Measurements from ENCODE around the gene SERPINA1. TPM values are rescaled to one million over a fixed set of nuclear protein-coding genes. Genes with fewer than 3 reads are reported as not detected.

The SERPINA1 gene
- total and polyA plus RNA-seq, 2 of the 13 experiments (the other 11 are each of a cell fraction or from before 2014, with no cell fraction given), result 3,266 to 11,015 TPM

DNA sequence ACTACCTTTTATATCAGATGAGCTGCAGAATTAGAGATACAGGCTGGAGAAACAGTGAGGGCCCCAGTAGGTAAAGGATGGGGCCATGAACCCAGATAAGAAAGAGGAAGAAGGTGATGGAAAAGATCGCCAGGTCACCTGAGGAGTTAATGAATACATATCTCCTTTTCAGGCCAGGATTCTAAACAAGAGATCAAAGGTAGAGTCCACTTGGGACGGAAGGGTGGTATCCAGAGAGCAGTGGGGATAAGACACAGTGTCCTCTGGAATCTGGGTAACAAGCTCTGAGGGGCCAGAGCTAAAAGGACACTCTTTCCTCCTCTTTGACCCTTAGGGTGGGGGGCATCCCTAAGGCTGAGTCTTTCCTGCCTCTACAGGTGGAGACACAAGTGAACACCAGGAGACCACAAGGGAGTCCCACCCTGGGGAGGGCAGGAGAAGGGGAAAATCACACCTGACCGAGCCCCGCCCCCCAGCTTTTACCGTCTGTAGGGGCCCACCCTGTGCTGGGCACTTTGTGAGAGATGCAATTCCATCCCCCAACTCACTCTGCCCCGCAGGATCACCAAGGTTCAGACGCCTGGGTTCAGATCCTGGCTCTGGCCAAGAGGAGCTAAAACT is 27.3 kb downstream of the SERPINA1 start (continued):
- no peak for TF ChIP-seq CEBPZ (IDR thresholded peaks at IDR 0.05; ENCODE audit: low read length)
- no peak for TF ChIP-seq SALL2 (CRISPR knock-in tag; IDR thresholded peaks at IDR 0.05)
- no peak for TF ChIP-seq RARG (CRISPR knock-in tag; IDR thresholded peaks at IDR 0.05; ENCODE audit: low read depth)
- TF ChIP-seq SOX5 (CRISPR knock-in tag; IDR thresholded peaks at IDR 0.05; ENCODE audit: borderline replicate concordance), result peak; percentile 69; the same call in 1 of the 2 replicates
- TF ChIP-seq, protein P1, sequence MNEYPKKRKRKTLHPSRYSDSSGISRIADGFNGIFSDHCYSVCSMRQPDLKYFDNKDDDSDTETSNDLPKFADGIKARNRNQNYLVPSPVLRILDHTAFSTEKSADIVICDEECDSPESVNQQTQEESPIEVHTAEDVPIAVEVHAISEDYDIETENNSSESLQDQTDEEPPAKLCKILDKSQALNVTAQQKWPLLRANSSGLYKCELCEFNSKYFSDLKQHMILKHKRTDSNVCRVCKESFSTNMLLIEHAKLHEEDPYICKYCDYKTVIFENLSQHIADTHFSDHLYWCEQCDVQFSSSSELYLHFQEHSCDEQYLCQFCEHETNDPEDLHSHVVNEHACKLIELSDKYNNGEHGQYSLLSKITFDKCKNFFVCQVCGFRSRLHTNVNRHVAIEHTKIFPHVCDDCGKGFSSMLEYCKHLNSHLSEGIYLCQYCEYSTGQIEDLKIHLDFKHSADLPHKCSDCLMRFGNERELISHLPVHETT (CRISPR knock-in tag; conservative IDR thresholded peaks at IDR 0.05), result no peak
- TF ChIP-seq ZNF572 (CRISPR knock-in tag; IDR thresholded peaks at IDR 0.05), result no peak
- TF ChIP-seq RFXANK (CRISPR knock-in tag; IDR thresholded peaks at IDR 0.05), result no peak
- peak; percentile 64; the same call in 1 of the 2 replicates for TF ChIP-seq FOXJ3 (CRISPR knock-in tag; IDR thresholded peaks at IDR 0.05; ENCODE audit: borderline replicate concordance)
- no peak for TF ChIP-seq ATAD3A (CRISPR knock-in tag; IDR thresholded peaks at IDR 0.05)
- TF ChIP-seq NR2C2 (CRISPR knock-in tag; IDR thresholded peaks at IDR 0.05; ENCODE audit: borderline replicate concordance), result no peak; the same call in 1 of the 2 replicates
- TF ChIP-seq ZNF468 (CRISPR knock-in tag; IDR thresholded peaks at IDR 0.05), result no peak
- peak; percentile 41; the same call in 1 of the 2 replicates for TF ChIP-seq ZMYM3 (CRISPR knock-in tag; IDR thresholded peaks at IDR 0.05)
- no peak for TF ChIP-seq ZNF569 (CRISPR knock-in tag; IDR thresholded peaks at IDR 0.05; ENCODE audit: borderline replicate concordance)
- TF ChIP-seq MYPOP (CRISPR knock-in tag; IDR thresholded peaks at IDR 0.05), result no peak
- no peak for TF ChIP-seq HNRNPL (IDR thresholded peaks at IDR 0.05; ENCODE audit: low read depth, low read length)
- no peak for TF ChIP-seq DDIT3 (CRISPR knock-in tag; IDR thresholded peaks at IDR 0.05)
- TF ChIP-seq RBM39 (IDR thresholded peaks at IDR 0.05; ENCODE audit: low read depth, low read length, poor library complexity, severe bottlenecking), result no peak
- TF ChIP-seq, protein P2, sequence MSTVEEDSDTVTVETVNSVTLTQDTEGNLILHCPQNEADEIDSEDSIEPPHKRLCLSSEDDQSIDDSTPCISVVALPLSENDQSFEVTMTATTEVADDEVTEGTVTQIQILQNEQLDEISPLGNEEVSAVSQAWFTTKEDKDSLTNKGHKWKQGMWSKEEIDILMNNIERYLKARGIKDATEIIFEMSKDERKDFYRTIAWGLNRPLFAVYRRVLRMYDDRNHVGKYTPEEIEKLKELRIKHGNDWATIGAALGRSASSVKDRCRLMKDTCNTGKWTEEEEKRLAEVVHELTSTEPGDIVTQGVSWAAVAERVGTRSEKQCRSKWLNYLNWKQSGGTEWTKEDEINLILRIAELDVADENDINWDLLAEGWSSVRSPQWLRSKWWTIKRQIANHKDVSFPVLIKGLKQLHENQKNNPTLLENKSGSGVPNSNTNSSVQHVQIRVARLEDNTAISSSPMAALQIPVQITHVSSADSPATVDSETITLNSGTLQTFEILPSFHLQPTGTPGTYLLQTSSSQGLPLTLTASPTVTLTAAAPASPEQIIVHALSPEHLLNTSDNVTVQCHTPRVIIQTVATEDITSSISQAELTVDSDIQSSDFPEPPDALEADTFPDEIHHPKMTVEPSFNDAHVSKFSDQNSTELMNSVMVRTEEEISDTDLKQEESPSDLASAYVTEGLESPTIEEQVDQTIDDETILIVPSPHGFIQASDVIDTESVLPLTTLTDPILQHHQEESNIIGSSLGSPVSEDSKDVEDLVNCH (CRISPR knock-in tag; IDR thresholded peaks at IDR 0.05), result no peak
- no peak for TF ChIP-seq NFE2L1 (CRISPR knock-in tag; IDR thresholded peaks at IDR 0.05; ENCODE audit: borderline replicate concordance)
- TF ChIP-seq PPARG (CRISPR knock-in tag; conservative IDR thresholded peaks at IDR 0.05), result peak; percentile 70; the same call in 1 of the 2 replicates
- no peak for TF ChIP-seq HES4 (CRISPR knock-in tag; IDR thresholded peaks at IDR 0.05; ENCODE audit: borderline replicate concordance)
- peak; percentile 38; the same call in 1 of the 2 replicates for TF ChIP-seq SALL1 (CRISPR knock-in tag; IDR thresholded peaks at IDR 0.05)
